OCI-LY1 (cell line): ENCODE measurements around the gene WFDC2.

Experiments
- H2AFZ ChIP-seq: fragments of 200-600 bp; sonication (generic), shearing (Covaris generic); 2 replicates; pipeline ENCODE4 v1.6.0; 2014; ENCODE audit warnings: antibody characterized with exemption, mild to moderate bottlenecking, low read length
- H3F3A ChIP-seq: fragments of 200-600 bp; sonication (generic), shearing (Covaris generic); 2 replicates; pipeline ENCODE4 v1.6.0; 2014; ENCODE audit warnings: mild to moderate bottlenecking, antibody characterized with exemption, low read length, moderate library complexity; ENCODE audit not compliant: insufficient read depth
- H3K27ac ChIP-seq: fragments of 200-600 bp; sonication (generic); 2 replicates; pipeline ENCODE4 v1.5.1; 2014; ENCODE audit warnings: low read length, mixed run types, mild to moderate bottlenecking, low read depth; ENCODE audit not compliant: poor library complexity, severe bottlenecking
- H3K27me3 ChIP-seq: fragments of 200-600 bp; sonication (generic); 2 replicates; pipeline ENCODE4 v1.6.0; 2014; ENCODE audit warnings: antibody characterized with exemption, mild to moderate bottlenecking, low read length, moderate library complexity; ENCODE audit not compliant: insufficient read depth
- H3K36me3 ChIP-seq: fragments of 200-600 bp; sonication (generic); 2 replicates; pipeline ENCODE4 v1.6.1; 2014; ENCODE audit warnings: mild to moderate bottlenecking, antibody characterized with exemption, low read length, moderate library complexity, mixed read lengths; ENCODE audit not compliant: insufficient read depth
- H3K4me1 ChIP-seq: fragments of 200-600 bp; sonication (generic); 2 replicates; pipeline ENCODE4 v1.5.1; 2014; ENCODE audit warnings: mild to moderate bottlenecking, low read length, moderate library complexity; ENCODE audit not compliant: insufficient read depth, severe bottlenecking
- H3K4me2 ChIP-seq: fragments of 200-600 bp; sonication (generic), shearing (Covaris generic); 2 replicates; pipeline ENCODE4 v1.6.1; 2014; ENCODE audit warnings: low read length
- H3K4me3 ChIP-seq: fragments of 200-600 bp; sonication (generic); 2 replicates; pipeline ENCODE4 v1.5.1; 2014; ENCODE audit warnings: low read length, low read depth, mild to moderate bottlenecking, mixed read lengths; ENCODE audit not compliant: poor library complexity, severe bottlenecking
- H3K79me2 ChIP-seq: fragments of 200-600 bp; shearing (Covaris generic); 2 replicates; pipeline ENCODE4 v1.6.1; 2016; ENCODE audit warnings: mixed run types, low read length, mixed read lengths; ENCODE audit not compliant: insufficient read depth
- H3K9ac ChIP-seq: fragments of 200-600 bp; sonication (generic), shearing (Covaris generic); 2 replicates; pipeline ENCODE4 v1.6.1; 2014; ENCODE audit warnings: mild to moderate bottlenecking, low read length, mixed read lengths
- H3K9me2 ChIP-seq: fragments of 200-600 bp; sonication (generic), shearing (Covaris generic); 2 replicates; pipeline ENCODE4 v1.6.1; 2014; ENCODE audit warnings: low read depth, mild to moderate bottlenecking, low read length, mixed read lengths
- H3K9me3 ChIP-seq: fragments of 200-600 bp; shearing (Covaris generic); 2 replicates; pipeline ENCODE4 v1.6.1; 2014; ENCODE audit warnings: low read length, mixed read lengths
- H4K20me1 ChIP-seq: fragments of 200-600 bp; sonication (generic), shearing (Covaris generic); 2 replicates; pipeline ENCODE4 v1.6.0; 2016; ENCODE audit warnings: mild to moderate bottlenecking, low read length; ENCODE audit not compliant: insufficient read depth
- CTCF ChIP-seq: fragments of 200-600 bp; sonication (generic), shearing (Covaris generic); IDR thresholded peaks from 2 replicates; pipeline ENCODE4 v1.5.1; 2017; ENCODE audit warnings: mild to moderate bottlenecking, antibody characterized with exemption, low read length, moderate library complexity, mixed read lengths
- EZH2 ChIP-seq: fragments of 200-600 bp; sonication (generic), shearing (Covaris generic); IDR thresholded peaks from 2 replicates; pipeline ENCODE4 v1.8.0; 2017; ENCODE audit warnings: borderline replicate concordance, mixed run types, mild to moderate bottlenecking, antibody characterized with exemption, low read length, moderate library complexity, mixed read lengths

The WFDC2 gene

DNA sequence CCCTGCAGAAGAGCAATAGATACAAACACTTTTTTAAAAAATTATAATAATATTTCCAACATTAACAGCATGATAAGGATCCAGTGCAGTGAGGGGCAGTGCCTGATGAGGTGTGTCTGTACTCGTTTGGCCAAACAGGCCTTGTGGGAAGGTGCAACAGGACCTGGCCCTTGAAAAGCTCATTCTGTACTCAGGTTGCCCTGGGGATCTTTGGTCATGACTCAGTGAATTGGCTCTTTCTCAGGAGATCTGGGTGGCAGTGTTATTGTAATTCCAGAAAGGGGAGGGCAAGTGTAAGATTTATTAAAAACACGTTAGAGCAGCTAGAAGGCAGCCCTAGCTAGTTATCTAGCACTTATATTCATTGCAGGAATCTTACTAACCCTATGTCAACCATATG lies 48.7 kb downstream of the WFDC2 start:
- no peaks in the 10 kb centered on the region for H4K20me1 ChIP-seq
- no peak overlapping the region for H3K4me2 ChIP-seq
- no peak for TF ChIP-seq EZH2
- TF ChIP-seq CTCF = no peak
- no peak overlapping the region for H3K9ac ChIP-seq
- H3K79me2 ChIP-seq = no peaks in the 10 kb centered on the region
- no peaks in the 10 kb centered on the region for H3K4me1 ChIP-seq
- H3K9me2 ChIP-seq = no peaks in the 10 kb centered on the region
- no peaks in the 10 kb centered on the region for H3K9me3 ChIP-seq
- H3K27ac ChIP-seq = no peak overlapping the region
- no peaks in the 10 kb centered on the region for H3F3A ChIP-seq
- no peaks in the 10 kb centered on the region for H3K36me3 ChIP-seq
- H3K27me3 ChIP-seq = no peaks in the 10 kb centered on the region
- H2AFZ ChIP-seq = no peak overlapping the region
- no peak overlapping the region for H3K4me3 ChIP-seq

GRCh38 chr20:45523821-45524220 lies 54.3 kb downstream of the WFDC2 start:
- Histone ChIP-seq H3K9me3 (no peaks in the 10 kb centered on the region), H3K4me2 (no peak overlapping the region), H3K79me2 (no peaks in the 10 kb centered on the region), H3K27ac (no peak overlapping the region), H3K4me1 (no peaks in the 10 kb centered on the region), H4K20me1 (no peaks in the 10 kb centered on the region), H3K4me3 (no peak overlapping the region), H2AFZ (no peak overlapping the region), H3K9ac (no peak overlapping the region), H3K27me3 (no peaks in the 10 kb centered on the region), H3K36me3 (no peaks in the 10 kb centered on the region), H3F3A (no peaks in the 10 kb centered on the region), H3K9me2 (no peaks in the 10 kb centered on the region)
- TF ChIP-seq EZH2 = no peak
- no peak for TF ChIP-seq CTCF

- no peak overlapping the region for H3K4me2 ChIP-seq
- TF ChIP-seq EZH2 = no peak
- no peak for TF ChIP-seq CTCF
- H3K9me2 ChIP-seq = no peaks in the 10 kb centered on the region
- H3K9ac ChIP-seq = no peak overlapping the region
- no peak overlapping the region for H3K4me3 ChIP-seq
- H3K79me2 ChIP-seq = no peaks in the 10 kb centered on the region
- H4K20me1 ChIP-seq = no peaks in the 10 kb centered on the region
- no peaks in the 10 kb centered on the region for H3K36me3 ChIP-seq
- no peak overlapping the region for H3K27ac ChIP-seq
- H3F3A ChIP-seq = no peaks in the 10 kb centered on the region
- no peak overlapping the region for H2AFZ ChIP-seq
- H3K4me1 ChIP-seq = no peaks in the 10 kb centered on the region
- H3K27me3 ChIP-seq = no peaks in the 10 kb centered on the region
- H3K9me3 ChIP-seq = no peaks in the 10 kb centered on the region
Observed at GRCh38 chr20:45527294-45527693, 57.7 kb downstream of the WFDC2 start.
